GM19351 (cell line): ENCODE measurements around the gene ERI3.

Source experiments
- ATAC-seq: cut with Tn5 transposase; IDR thresholded peaks from one replicate; pipeline ENCODE4 v1.9.1; 2021; ENCODE audit warnings: mild to moderate bottlenecking, moderate library complexity; ENCODE audit not compliant: unreplicated experiment

Gene ERI3

GRCh38 chr1:44263568-44264450, 91.2 kb downstream of the ERI3 start:
- no peak for ATAC-seq

- ATAC-seq, result no peak
Measured at GRCh38 chr1:44262816-44263567, 92.1 kb downstream of the ERI3 start.

- no peak for ATAC-seq
Measured at GRCh38 chr1:44262414-44262813, 92.6 kb downstream of the ERI3 start.

GRCh38 chr1:44261962-44262361, 93.1 kb downstream of the ERI3 start:
- no peak for ATAC-seq

GRCh38 chr1:44261171-44261817, 93.8 kb downstream of the ERI3 start:
- no peak for ATAC-seq

GRCh38 chr1:44260792-44261170, 94.3 kb downstream of the ERI3 start:
- no peak for ATAC-seq

- no peak for ATAC-seq
Measured at GRCh38 chr1:44259090-44259489, 96.0 kb downstream of the ERI3 start.

- ATAC-seq, result no peak
Measured at GRCh38 chr1:44256762-44257554, 98.1 kb downstream of the ERI3 start.

- ATAC-seq, result no peak
Measured at GRCh38 chr1:44254392-44254910, 100.6 kb downstream of the ERI3 start.

- ATAC-seq, result no peak
Measured at GRCh38 chr1:44251989-44252671, 102.9 kb downstream of the ERI3 start.

- ATAC-seq, result no peak
Measured at GRCh38 chr1:44251486-44251885, 103.6 kb downstream of the ERI3 start.

GRCh38 chr1:44250068-44250781, 104.8 kb downstream of the ERI3 start:
- ATAC-seq, result no peak

GRCh38 chr1:44249543-44249942, 105.5 kb downstream of the ERI3 start:
- ATAC-seq, result no peak

- ATAC-seq, result no peak
Measured at GRCh38 chr1:44246806-44247205, 108.3 kb downstream of the ERI3 start.

- ATAC-seq, result no peak
Measured at GRCh38 chr1:44244986-44245385, 110.1 kb downstream of the ERI3 start.

GRCh38 chr1:44243782-44244495, 111.1 kb downstream of the ERI3 start:
- no peak for ATAC-seq

GRCh38 chr1:44242746-44243145, 112.3 kb downstream of the ERI3 start:
- no peak for ATAC-seq

- no peak for ATAC-seq
Measured at GRCh38 chr1:44240802-44241671, 114.0 kb downstream of the ERI3 start.
